ENCODE data around the gene ZDHHC20. TPM values are rescaled to one million over a fixed set of nuclear protein-coding genes. Genes with fewer than 3 reads are reported as not detected.
A peak's percentile ranks its signal among the peaks of the same experiment; 100 is the strongest.

ZDHHC20 gene
- total RNA-seq, 1 donor from 2014 or later: 77.7 TPM

DNA sequence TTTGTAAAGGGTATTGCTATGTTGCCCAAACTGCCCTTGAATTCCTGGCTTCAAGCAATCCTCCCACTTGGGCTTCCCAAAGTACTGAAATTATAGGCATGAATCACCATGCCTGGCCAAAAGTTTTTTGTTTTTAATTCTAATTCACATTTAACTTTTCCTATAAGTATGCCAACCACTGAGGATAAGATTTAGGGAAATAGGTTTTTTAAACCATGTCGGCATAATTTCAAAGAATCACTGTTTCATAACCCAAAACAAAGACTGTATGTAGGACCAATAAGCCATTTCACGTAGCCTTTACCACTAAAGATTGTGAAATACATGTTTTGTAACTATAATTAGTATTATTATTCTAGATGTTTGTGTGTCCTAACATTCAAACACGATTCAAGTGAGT, 8.2 kb downstream of the ZDHHC20 start:
- Histone ChIP-seq H3K4me3 (no peak overlapping the region), H3K36me3 (no peaks in the 10 kb centered on the region), H3K27me3 (no peaks in the 10 kb centered on the region), H3K4me1 (no peaks in the 10 kb centered on the region), H3K27ac (no peak overlapping the region), H3K9me3 (no peaks in the 10 kb centered on the region)
- ATAC-seq (no peak), DNase-seq (no peak)
- intact Hi-C loops (cut with DNase I): no loop called here
- no peak for TF ChIP-seq CTCF (IDR thresholded peaks at IDR 0.05)

DNA sequence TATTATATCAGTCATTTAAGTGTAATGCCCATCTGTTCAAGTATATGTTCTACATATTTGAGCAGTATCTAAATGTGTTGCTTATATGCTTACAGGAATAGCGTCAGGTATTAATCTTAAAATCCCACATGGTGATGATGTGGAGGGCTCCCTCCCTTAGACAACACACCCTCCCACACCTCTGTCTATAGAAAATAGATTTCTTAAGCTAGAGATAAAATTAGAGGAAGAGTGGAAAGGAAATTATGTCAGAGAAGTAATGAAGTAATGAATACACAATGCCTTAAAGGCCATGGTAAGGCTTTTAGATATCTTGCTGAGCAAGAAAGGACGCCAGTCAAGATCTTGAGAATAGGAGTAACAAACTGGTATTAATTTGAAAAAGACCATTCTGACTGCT, 12.4 kb downstream of the ZDHHC20 start:
- Histone ChIP-seq H3K4me3 (no peak overlapping the region), H3K27ac (no peak overlapping the region), H3K36me3 (no peaks in the 10 kb centered on the region), H3K9me3 (no peaks in the 10 kb centered on the region), H3K27me3 (no peaks in the 10 kb centered on the region), H3K4me1 (no peaks in the 10 kb centered on the region)
- DNase-seq (no peak), ATAC-seq (no peak)
- no peak for TF ChIP-seq CTCF (IDR thresholded peaks at IDR 0.05)
- intact Hi-C loops (cut with DNase I): no loop called here

- Histone ChIP-seq H3K4me1 (no peaks in the 10 kb centered on the region), H3K27me3 (no peaks in the 10 kb centered on the region), H3K9me3 (no peaks in the 10 kb centered on the region), H3K27ac (no peak overlapping the region), H3K36me3 (no peaks in the 10 kb centered on the region), H3K4me3 (no peak overlapping the region)
- intact Hi-C loops (cut with DNase I): no loop called here
- no peak for DNase-seq
- no peak for TF ChIP-seq CTCF (IDR thresholded peaks at IDR 0.05)
- peak; percentile 35 for ATAC-seq
Observed at GRCh38 chr13:21445759-21446158, 13.3 kb downstream of the ZDHHC20 start.

DNA sequence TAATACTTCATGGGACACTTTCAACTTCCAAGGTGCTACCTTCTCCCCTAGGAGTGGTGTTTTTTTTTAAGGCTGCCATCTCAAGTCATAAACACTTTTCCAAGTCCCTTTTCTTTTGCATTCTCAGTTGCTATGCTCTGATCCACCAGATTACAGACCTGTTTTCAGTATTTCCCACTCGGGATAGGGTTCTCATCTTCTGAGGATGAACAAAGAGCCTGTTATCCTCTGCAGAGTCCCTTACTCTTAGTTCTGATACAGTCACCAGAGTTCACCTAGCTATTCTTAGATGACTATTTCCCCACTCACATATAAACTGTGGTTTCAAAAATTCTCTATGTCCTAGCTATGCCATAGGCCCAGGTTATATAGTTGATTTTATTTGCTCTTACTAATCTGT, 15.9 kb downstream of the ZDHHC20 start:
- no peak for ATAC-seq

DNA sequence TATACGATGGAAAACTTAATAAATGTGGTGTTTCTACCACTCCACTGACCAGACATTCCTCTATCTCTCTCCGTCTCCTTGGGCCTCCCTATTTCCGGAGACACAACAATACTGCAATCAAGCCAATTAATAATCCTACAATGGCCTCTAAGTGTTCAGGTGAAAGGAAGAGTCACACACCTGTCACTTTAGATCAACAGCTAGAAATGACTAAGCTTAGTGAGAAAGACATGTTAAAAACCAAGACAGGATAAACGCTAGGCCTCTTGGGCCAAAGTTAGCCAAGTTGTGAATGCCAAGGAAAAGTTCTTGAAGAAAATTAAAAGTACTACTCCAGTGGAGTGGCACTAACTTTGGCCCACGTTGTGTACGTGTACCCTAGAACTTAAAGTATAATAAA, 22.5 kb downstream of the ZDHHC20 start:
- DNase-seq (no peak), ATAC-seq (no peak)
- peaks cover 15% of the 10 kb centered on the region for H3K4me1 ChIP-seq
- peak overlapping the region; percentile 73 for H3K27ac ChIP-seq
- H3K36me3 ChIP-seq: no peaks in the 10 kb centered on the region
- no peak overlapping the region for H3K4me3 ChIP-seq
- intact Hi-C loops (cut with DNase I): no loop called here
- no peaks in the 10 kb centered on the region for H3K27me3 ChIP-seq
- no peak for TF ChIP-seq CTCF (IDR thresholded peaks at IDR 0.05)
- H3K9me3 ChIP-seq: no peaks in the 10 kb centered on the region

More for the DNA sequence above, 15.9 kb downstream of the ZDHHC20 start:
- Histone ChIP-seq H3K9me3 (no peaks in the 10 kb centered on the region), H3K4me3 (no peak overlapping the region), H3K27ac (no peak overlapping the region), H3K4me1 (no peaks in the 10 kb centered on the region), H3K36me3 (no peaks in the 10 kb centered on the region), H3K27me3 (no peaks in the 10 kb centered on the region)
- DNase-seq: no peak
- intact Hi-C loops (cut with DNase I): no loop called here
- TF ChIP-seq CTCF (IDR thresholded peaks at IDR 0.05): no peak

DNA sequence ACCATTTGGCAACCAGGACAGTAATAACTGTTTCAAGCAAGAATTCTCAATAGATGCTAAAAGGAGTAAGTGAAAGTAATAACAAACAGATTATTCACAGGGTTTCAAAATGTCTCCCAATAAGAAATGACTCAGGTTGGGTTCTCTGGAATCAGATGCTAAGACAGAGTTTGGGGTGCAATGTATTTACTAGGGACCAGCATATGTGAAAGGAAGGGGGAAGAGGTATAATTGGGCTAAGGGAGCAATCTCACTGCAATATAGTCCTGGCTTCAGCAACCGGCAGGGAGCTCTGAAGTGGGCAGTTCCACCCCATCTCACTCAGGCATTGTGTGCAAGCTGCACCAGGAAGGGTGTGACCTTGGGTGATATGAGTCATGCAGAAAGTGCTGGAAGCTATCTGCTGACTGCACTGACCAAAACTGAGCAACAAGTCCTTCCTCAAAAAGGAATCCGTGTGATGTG, 23.4 kb downstream of the ZDHHC20 start:
- Histone ChIP-seq H3K4me3 (no peak overlapping the region), H3K27me3 (no peaks in the 10 kb centered on the region), H3K9me3 (no peaks in the 10 kb centered on the region), H3K27ac (peak overlapping the region; percentile 73), H3K4me1 (peaks cover 15% of the 10 kb centered on the region), H3K36me3 (no peaks in the 10 kb centered on the region)
- ATAC-seq: peak; percentile 99
- peak; percentile 67 for DNase-seq
- intact Hi-C loops (cut with DNase I): no loop called here
- no peak for TF ChIP-seq CTCF (IDR thresholded peaks at IDR 0.05)

All from upper lobe of right lung (tissue), 1 donor.